GM19328 (cell line): ENCODE results near the gene RAC3.

Experiments
- ATAC-seq: cut with Tn5 transposase; IDR thresholded peaks from one replicate; pipeline ENCODE4 v1.9.1; 2021; ENCODE audit warnings: mild to moderate bottlenecking, moderate library complexity; ENCODE audit not compliant: unreplicated experiment

RAC3 gene

GRCh38 chr17:82011617-82012187 is 19.8 kb upstream of the RAC3 start:
- no peak for ATAC-seq

GRCh38 chr17:82012261-82012639 is 19.2 kb upstream of the RAC3 start:
- ATAC-seq: no peak

GRCh38 chr17:82012640-82013295 is 18.7 kb upstream of the RAC3 start:
- ATAC-seq: no peak

DNA sequence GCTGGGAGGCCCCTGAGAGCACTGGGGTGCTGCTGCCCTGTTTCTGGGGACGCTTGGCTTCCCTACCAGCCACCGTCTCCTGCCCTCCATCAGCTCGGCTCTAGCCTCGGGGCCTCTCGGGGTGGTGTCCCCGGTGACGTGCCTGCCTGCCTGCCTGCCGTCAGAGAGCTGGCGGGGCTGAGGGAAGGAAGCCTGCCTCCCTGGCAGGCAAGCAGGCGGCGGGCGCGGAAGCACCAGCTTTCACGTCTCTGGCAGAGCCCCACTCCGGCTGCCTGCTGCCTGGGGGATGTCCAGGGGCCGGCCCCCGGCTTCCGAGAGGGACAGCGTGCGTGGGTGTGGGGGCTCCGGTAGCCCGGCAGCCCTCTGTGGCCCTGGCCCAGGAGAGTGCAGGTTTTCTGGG is 18.1 kb upstream of the RAC3 start:
- no peak for ATAC-seq

GRCh38 chr17:82013772-82014321 is 17.6 kb upstream of the RAC3 start:
- no peak for ATAC-seq

DNA sequence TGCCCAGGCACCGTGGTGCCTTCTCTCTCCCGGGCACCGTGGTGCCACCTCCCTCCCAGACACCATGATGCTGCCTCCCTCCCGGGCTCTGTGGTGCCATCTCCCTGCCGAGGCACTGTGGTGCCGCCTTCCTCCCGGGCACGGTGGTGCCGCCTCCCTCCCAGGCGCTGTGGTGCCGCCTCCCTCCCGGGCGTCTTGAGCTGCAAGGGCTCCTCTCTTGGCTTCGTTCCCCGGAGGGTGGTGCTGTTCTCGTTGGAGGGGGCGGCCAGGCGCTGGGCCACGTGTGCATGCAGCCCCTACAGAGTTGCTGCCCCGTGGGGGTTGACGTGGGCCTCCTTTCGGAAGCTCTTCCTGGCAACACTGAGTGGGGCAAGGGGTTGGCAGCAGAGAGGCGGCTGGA is 17.0 kb upstream of the RAC3 start:
- no peak for ATAC-seq

GRCh38 chr17:82014971-82015310 is 16.5 kb upstream of the RAC3 start:
- ATAC-seq: no peak

DNA sequence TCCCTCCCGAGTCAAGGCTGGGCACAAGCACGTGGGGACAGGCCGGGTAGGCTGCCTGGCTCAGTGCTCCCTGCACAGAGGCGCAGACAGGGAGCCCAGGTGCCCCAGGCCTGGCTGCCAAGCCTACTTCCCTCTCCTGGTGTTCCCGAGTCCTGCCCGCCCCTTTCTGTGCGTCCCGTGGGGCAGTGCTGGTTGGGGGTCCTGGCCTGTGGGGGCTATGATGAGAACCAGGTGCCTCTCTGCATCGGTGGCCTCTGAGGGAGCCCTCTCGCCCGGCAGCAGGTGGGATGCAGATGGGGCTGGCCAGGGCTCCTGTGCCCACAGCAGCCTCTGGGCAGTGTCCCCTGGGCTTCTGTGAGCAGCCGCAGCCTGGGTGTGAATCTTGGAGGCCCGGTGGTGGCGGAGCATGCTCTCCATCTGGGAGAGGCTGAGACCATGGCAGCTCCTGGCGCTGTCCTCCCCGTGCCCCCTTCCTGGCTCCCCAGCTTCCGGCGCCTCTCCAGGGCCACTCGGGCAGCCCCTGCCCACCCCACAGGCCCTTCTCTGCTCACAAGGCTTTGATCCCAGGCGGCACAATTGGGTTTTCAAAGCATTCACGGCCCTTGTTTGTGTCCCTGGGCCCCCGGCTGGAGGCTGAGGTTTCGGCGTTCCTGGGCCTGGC is 16.0 kb upstream of the RAC3 start:
- no peak for ATAC-seq

DNA sequence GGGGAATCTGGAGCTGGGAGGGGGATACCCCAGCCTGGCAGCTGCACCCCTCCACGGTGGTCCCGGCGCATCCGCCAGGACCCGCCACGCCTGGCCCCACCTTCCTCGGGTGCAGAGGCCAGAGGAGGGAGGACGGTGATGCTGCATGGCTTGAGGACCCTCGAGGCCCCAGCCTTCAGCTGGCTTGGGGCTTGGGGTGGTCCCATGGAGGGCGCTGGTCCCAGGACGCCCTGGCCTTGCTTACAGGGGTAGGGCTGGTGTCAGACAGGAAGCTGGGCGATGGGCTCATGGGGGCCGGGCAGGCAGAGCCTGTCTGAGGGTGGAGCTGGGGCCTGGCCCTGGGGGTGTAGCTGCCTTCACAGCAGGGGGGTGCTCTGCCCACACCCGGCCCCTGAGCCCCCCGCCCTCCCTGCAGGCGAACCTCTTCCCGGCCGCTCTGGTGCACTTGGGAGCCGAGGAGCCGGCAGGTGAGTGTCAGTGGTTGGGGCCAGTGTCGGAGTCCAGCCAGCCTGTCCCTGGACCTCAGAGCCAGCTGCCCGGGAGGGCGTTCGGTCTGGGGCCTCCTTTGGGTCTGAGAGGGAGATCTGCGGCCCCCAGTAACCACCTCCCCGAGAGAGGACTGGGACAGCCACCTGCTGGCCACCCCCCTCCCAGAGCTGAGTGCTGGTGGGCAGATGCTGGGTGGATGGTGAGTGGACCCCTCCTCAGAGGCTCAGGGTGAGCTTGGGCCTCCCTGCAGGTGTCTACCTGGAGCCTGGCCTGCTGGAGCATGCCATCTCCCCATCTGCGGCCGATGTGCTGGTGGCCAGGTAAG is 15.2 kb upstream of the RAC3 start:
- ATAC-seq: no peak

DNA sequence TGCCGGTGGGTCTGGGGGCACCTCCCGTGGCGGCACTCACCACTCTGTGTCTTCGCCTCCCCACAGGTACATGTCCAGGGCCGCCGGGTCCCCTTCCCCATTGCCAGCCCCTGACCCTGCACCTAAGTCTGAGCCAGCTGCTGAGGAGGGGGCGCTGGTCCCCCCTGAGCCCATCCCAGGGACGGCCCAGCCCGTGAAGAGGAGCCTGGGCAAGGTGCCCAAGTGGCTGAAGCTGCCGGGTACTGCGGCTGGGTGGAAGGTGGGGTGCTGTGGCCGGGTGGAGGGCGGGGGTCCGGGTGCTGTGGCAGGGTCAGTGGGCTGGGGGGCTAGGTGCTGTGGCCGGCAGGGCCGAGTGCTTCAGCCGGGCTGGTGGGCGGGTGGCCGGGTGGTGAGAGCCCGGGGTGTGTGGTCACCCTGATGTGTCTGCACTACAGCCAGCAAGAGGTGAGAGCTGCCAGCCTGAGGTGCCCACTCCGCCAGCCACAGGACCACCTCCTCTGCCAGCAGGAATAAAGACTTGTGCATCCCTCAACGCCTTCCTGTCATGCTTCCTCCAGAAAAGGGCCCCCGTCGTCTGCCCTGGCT is 14.5 kb upstream of the RAC3 start:
- no peak for ATAC-seq

- ATAC-seq: no peak
These were observed 13.8 kb upstream of the RAC3 start for GRCh38 chr17:82017612-82018151.

- no peak for ATAC-seq
These were observed 13.1 kb upstream of the RAC3 start for GRCh38 chr17:82018152-82018988.

DNA sequence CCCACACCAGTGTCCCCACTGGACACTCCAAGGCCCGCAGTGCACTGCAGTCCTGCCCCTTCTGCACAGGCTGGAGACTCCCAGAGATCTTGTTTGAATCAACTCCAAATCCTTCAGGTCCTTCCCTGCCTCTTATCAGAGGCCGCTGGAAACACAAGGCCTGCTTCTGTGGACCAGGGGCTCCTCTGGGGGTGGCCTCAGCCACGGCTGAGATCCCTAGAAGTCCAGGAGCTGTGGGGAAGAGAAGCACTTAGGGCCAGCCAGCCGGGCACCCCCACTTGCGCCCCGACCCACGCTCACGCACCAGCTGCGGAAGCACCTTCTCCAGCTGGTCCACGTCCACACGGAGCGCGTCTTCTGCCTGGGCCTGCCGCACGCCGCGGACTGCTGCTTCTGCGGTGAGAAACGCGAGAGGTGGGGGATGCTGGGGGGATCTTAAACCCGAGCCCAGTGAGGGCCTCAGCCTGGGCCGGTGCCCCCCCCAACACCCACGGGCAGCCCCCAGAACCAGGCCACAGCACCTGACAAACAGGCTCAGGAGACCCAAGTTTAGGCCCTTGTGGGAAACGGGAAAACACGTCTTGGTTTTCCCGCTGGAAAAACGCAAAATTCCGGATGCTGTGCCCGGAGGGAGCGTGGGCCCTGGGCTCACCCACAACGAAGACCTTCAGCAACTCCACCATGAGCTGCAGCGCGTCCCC is 12.3 kb upstream of the RAC3 start:
- ATAC-seq: no peak

DNA sequence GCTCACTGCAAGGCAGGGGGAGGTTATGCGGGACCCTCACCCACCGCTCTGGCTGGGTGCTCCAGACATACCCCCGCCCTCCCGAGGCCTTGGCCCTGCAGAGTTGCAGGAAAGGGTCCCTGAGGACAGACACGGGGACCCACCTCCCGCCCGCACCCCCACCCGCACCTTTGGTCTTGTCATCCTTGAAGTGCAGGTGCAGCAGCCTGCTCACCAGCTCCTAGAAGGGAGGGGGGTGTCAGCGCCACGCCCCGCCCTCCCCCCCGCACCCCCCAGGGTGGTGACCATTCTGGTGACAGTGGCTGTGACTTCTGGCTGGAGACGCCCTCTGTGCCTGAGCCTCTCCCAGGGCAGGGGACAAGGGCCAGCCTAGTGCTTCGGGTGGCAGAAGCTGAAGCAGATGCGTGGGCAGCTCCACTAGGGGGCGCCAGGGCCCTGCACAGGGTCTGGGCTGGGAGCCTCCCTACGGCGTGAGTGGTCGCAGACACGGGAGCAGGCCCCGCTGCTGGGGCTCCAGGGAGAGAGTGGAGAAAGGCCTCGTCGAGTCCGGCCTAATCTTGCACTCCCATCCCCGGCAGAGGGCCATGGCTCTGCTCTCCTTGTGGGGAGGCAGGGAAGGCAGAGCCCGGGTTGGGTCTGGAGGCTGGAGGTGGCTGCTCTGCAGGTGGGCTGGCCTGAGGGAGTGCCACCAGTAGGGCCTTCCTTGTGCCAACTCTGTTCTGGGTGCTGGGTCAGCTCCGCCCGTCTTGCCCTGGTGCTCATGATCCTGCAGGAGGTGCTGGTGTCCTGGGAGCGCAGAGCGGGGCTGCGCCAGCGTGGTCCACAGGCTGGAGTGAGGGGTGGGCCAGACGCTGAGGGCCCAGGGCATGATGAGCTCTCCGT is 11.5 kb upstream of the RAC3 start:
- no peak for ATAC-seq

DNA sequence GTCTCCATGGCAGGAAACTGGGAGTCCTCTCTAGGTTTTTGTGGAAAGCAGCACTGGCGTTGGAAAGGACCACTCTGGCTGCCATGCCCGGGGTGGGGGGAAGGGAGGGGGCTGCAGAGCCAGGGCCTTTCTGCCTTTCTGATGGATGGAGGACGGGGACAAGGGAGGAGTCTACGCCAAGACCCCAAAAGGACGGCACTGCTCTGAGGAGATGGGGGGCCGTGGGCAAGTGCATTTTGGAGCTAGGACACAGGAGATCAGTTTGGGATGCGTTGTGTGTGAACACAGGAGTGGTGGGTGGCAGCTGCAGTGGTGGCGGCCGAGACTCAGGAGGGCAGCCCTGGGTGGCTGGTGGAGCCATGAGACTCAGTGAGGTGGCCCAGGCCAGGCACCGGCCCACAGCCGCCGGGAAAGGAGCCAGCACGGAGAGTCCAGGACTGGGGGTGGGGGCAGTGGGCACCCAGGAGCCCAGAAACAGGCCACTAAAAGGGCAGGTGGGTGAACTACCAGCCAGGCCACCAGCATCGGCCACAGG is 10.8 kb upstream of the RAC3 start:
- ATAC-seq: no peak

- no peak for ATAC-seq
These were observed 10.2 kb upstream of the RAC3 start for GRCh38 chr17:82021107-82021899.

DNA sequence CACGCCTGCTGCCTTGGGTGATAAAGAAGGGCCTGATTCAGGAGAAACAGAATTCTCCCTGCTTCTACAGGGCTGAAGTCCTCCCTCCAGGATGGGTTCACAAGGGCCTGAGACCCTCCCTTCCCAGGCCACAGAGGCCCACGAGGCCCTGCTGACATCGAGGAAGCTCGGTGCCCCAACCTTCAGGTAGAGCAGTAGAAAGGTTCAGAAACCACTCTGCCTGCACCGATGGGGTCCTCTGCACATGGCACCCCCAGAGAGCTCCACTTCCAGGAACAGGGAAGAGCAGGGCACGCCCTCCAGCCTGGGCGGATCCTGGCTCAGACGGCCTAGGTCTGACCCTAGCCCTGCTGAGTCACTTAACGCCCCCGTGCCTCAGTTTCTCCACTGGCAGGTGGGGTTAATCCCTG is 9.6 kb upstream of the RAC3 start:
- ATAC-seq: no peak
